ENCODE data around the gene NAA35.

DNA sequence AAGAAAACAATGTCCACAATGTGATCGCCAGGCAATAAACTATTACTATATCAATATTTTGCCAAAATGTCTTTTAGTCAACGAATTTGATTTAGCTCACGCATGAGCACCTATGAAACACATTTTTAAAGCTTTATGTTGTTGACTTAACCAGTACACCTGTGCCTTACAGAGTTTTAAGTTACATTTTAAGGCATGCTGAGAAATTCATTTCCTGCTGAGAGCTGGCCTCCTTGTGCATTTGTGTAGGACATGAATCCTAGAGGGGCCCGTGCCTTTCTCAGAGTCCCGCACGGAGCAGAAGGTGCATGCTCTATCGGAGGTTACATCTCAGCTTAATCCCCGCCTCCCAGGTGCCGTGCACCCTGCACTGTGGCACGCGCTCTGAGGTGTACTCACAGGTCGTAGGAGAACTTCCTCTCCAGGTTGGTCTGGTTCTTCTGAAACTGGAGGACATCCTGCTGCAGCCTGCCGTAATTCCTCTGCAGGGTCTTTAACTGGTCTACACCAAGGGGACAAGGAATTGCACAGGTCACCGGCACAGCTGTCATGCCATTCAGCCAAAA is 105.2 kb downstream of the NAA35 start:
- TF ChIP-seq CTCF (IDR thresholded peaks at IDR 0.05): no peak
- TF ChIP-seq POLR2A (IDR thresholded peaks at IDR 0.05): no peak

Data from testis (tissue), 2 donors.